ENCODE results near the gene MISP3. TPM values are rescaled to one million over a fixed set of nuclear protein-coding genes. Genes with fewer than 3 reads are reported as not detected.

Gene MISP3
- polyA plus RNA-seq, 1 donor (not counting 4 experiments of a cell fraction or from before 2014, with no cell fraction given), result 0.79 TPM

- no peaks in the 10 kb centered on the region for H4K20me1 ChIP-seq (ENCODE audit: control insufficient read depth, extremely low read depth, insufficient read depth, low read length)
- H2AFZ ChIP-seq (ENCODE audit: control insufficient read depth, low read length), result no peak overlapping the region
- H3K9ac ChIP-seq (ENCODE audit: control insufficient read depth, extremely low read depth, insufficient read depth, low read length), result no peak overlapping the region
- no peaks in the 10 kb centered on the region for H3K4me1 ChIP-seq (ENCODE audit: control insufficient read depth, extremely low read depth, insufficient read depth, low read length)
- H3K36me3 ChIP-seq (ENCODE audit: control insufficient read depth in 2 of 2, extremely low read depth in 1 of 2, insufficient read depth in 2 of 2, low read length in 2 of 2), result no peaks in the 10 kb centered on the region
- peaks cover 43% of the 10 kb centered on the region for H3K27me3 ChIP-seq (ENCODE audit: control insufficient read depth, extremely low read depth, insufficient read depth, low read length)
- no peak overlapping the region for H3K27ac ChIP-seq (ENCODE audit: control insufficient read depth, insufficient read depth, low read length)
- TF ChIP-seq, protein P1, sequence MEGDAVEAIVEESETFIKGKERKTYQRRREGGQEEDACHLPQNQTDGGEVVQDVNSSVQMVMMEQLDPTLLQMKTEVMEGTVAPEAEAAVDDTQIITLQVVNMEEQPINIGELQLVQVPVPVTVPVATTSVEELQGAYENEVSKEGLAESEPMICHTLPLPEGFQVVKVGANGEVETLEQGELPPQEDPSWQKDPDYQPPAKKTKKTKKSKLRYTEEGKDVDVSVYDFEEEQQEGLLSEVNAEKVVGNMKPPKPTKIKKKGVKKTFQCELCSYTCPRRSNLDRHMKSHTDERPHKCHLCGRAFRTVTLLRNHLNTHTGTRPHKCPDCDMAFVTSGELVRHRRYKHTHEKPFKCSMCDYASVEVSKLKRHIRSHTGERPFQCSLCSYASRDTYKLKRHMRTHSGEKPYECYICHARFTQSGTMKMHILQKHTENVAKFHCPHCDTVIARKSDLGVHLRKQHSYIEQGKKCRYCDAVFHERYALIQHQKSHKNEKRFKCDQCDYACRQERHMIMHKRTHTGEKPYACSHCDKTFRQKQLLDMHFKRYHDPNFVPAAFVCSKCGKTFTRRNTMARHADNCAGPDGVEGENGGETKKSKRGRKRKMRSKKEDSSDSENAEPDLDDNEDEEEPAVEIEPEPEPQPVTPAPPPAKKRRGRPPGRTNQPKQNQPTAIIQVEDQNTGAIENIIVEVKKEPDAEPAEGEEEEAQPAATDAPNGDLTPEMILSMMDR (optimal IDR thresholded peaks at IDR 0.05 in 1 of 3, IDR thresholded peaks at IDR 0.05 in 1 of 3, conservative IDR thresholded peaks at IDR 0.05 in 1 of 3; ENCODE audit: extremely low read depth in 1 of 3, insufficient read depth in 2 of 3, low read length in 3 of 3), result no peak
- TF ChIP-seq EZH2 (IDR thresholded peaks at IDR 0.05; ENCODE audit: low read length), result no peak
- no peaks in the 10 kb centered on the region for H3K9me1 ChIP-seq (ENCODE audit: control insufficient read depth, extremely low read depth, insufficient read depth, low read length)
- FAIRE-seq (no peak), DNase-seq (ENCODE audit: low read depth, low spot score) (no peak)
- H3K9me3 ChIP-seq (ENCODE audit: control insufficient read depth, low read depth, low read length), result no peaks in the 10 kb centered on the region
- no peak overlapping the region for H3K4me3 ChIP-seq (ENCODE audit: control insufficient read depth in 2 of 3, extremely low read depth in 1 of 3, insufficient read depth in 2 of 3, low read depth in 1 of 3, low read length in 3 of 3)
- dilution Hi-C loops (cut with MboI; ENCODE audit: extremely low pct_ligation_motif_present, low sequenced_read_pairs), result no loop called here
- no peaks in the 10 kb centered on the region for H3K79me2 ChIP-seq (ENCODE audit: control insufficient read depth, insufficient read depth, low read length)
- H3K4me2 ChIP-seq (ENCODE audit: control insufficient read depth, extremely low read depth, insufficient read depth, low read depth, low read length), result no peak overlapping the region
Observed at GRCh38 chr19:14056741-14057356, 15.7 kb upstream of the MISP3 start.

DNA sequence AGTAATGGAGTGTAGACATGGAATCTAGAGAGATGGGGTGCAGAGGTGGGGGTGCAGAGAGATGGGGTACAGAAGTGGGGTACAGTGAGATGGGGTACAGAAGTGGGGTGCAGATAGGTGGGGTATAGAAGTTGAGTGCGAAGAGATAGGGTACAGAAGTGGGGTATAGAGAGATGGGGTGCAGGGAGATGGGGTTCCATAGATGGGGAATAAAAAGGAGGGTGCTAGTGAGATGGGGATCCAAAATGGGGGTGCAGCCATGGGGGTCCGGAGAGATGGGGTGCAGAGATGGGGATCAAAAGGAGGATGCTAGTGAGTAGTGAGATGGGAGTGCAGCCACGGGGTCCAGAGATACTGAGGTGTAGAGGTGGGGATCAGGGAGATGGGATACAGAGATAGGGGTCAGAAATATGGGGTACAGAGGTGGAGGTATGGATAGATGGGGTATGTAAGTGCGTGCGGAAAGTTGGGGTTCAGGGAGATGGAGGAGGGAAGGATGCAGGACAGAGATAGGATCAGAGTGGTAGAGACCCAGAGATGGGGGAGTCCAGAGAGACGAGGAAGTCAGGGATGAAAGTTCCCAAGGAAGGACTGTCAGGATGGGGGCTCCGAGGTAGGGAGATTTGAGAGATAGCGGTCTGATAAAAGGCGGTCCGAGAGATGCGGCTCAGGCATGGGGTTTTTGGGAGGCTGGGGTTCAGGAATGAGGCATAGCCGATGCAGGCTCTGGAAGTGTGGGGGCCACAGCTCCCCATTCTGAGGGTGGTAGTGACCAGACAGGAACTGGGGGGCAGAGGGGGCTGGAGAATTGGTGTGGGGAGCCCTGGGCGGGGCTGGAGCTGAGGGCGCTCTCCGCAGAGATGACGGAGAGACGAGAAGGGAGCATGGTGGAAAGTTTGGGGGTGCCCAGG lies 14.1 kb upstream of the MISP3 start:
- DNase-seq (ENCODE audit: low read depth, low spot score) (no peak), FAIRE-seq (no peak)
- dilution Hi-C loops (cut with MboI; ENCODE audit: extremely low pct_ligation_motif_present, low sequenced_read_pairs), result no loop called here
- no peaks in the 10 kb centered on the region for H3K36me3 ChIP-seq (ENCODE audit: control insufficient read depth in 2 of 2, extremely low read depth in 1 of 2, insufficient read depth in 2 of 2, low read length in 2 of 2)
- no peak overlapping the region for H3K27ac ChIP-seq (ENCODE audit: control insufficient read depth, insufficient read depth, low read length)
- H3K4me1 ChIP-seq (ENCODE audit: control insufficient read depth, extremely low read depth, insufficient read depth, low read length), result no peaks in the 10 kb centered on the region
- peak overlapping the region; percentile 27 for H3K4me2 ChIP-seq (ENCODE audit: control insufficient read depth, extremely low read depth, insufficient read depth, low read depth, low read length)
- H3K27me3 ChIP-seq (ENCODE audit: control insufficient read depth, extremely low read depth, insufficient read depth, low read length), result peaks cover 43% of the 10 kb centered on the region
- no peak overlapping the region for H2AFZ ChIP-seq (ENCODE audit: control insufficient read depth, low read length)
- TF ChIP-seq, protein P1 (optimal IDR thresholded peaks at IDR 0.05 in 1 of 3, IDR thresholded peaks at IDR 0.05 in 1 of 3, conservative IDR thresholded peaks at IDR 0.05 in 1 of 3; ENCODE audit: extremely low read depth in 1 of 3, insufficient read depth in 2 of 3, low read length in 3 of 3), result no peak
- peak; percentile 18 for TF ChIP-seq EZH2 (IDR thresholded peaks at IDR 0.05; ENCODE audit: low read length)
- H3K79me2 ChIP-seq (ENCODE audit: control insufficient read depth, insufficient read depth, low read length), result no peaks in the 10 kb centered on the region
- no peaks in the 10 kb centered on the region for H4K20me1 ChIP-seq (ENCODE audit: control insufficient read depth, extremely low read depth, insufficient read depth, low read length)
- H3K9me3 ChIP-seq (ENCODE audit: control insufficient read depth, low read depth, low read length), result no peaks in the 10 kb centered on the region
- H3K4me3 ChIP-seq (ENCODE audit: control insufficient read depth in 2 of 3, extremely low read depth in 1 of 3, insufficient read depth in 2 of 3, low read depth in 1 of 3, low read length in 3 of 3), result no peak overlapping the region
- no peaks in the 10 kb centered on the region for H3K9me1 ChIP-seq (ENCODE audit: control insufficient read depth, extremely low read depth, insufficient read depth, low read length)
- no peak overlapping the region for H3K9ac ChIP-seq (ENCODE audit: control insufficient read depth, extremely low read depth, insufficient read depth, low read length)
